HepG2 (cell line): Measurements from ENCODE around the gene CYP2J2. TPM values are rescaled to one million over a fixed set of nuclear protein-coding genes. Genes with fewer than 3 reads are reported as not detected.

Experiments
- ATAC-seq: fragments of 200-7000 bp; cut with Tn5 transposase; 3 replicates; pipeline ENCODE4 v1.9.1; 2020; ENCODE audit warnings: mild to moderate bottlenecking, moderate library complexity
- BruUV-seq: library from RNA; stranded (reverse); fragments of 400-500 nt; replicated peaks from 2 replicates; lab custom pipeline; 2021; lab: Mats Ljungman, UMichigan
- CTCF ChIA-PET: fragments of 300-600 bp; formaldehyde crosslinking; extraction: SDS; loops from one replicate; lab custom pipeline; 2021; ENCODE audit warnings: low total read pairs, inconsistent platforms, low intra/inter-chr PET ratio; lab: Yijun Ruan, JAX
- POLR2A ChIA-PET: fragments of 350-600 bp; sonication (Branson Sonifier 250); formaldehyde crosslinking; loops from one replicate; lab custom pipeline; 2020; ENCODE audit warnings: antibody characterized with exemption, inconsistent platforms; lab: Yijun Ruan, JAX
- DNase-seq: peaks from one replicate; pipeline ENCODE4 v3.0.0-alpha.2; 2015; ENCODE audit warnings: low spot score
- FAIRE-seq: peaks from 3 replicates; lab custom pipeline; 2011; peaks lifted over from hg19 to GRCh38; lab: Jason Lieb, UNC
- H2AFZ ChIP-seq: one replicate; pipeline ENCODE4 v1.6.1; 2011; ENCODE audit warnings: low read length, inconsistent platforms
- H3K27ac ChIP-seq: fragments of 300-600 bp; 3 replicates; pipeline ENCODE4 v1.8.0; 2011; ENCODE audit warnings: mixed run types, mild to moderate bottlenecking, mixed read lengths, low read length, inconsistent platforms; ENCODE audit not compliant: insufficient read depth; ENCODE audit errors: extremely low read length
- H3K27me3 ChIP-seq, 2 experiments: fragments of 200-600 bp in 1 of 2; 2 replicates in 1 of 2; 3 replicates in 1 of 2; pipeline versions ENCODE4 v1.6.0 to v1.8.0; 2011; ENCODE audit warnings: low read length in 2 of 2, mild to moderate bottlenecking in 2 of 2, moderate library complexity in 2 of 2, inconsistent platforms in 1 of 2; ENCODE audit not compliant: insufficient read depth in 2 of 2, control insufficient read depth in 1 of 2
- H3K36me3 ChIP-seq, 2 experiments: fragments of 200-600 bp in 1 of 2; replicated peaks in 1 of 2; 2 replicates in 1 of 2; 3 replicates in 1 of 2; pipeline versions ENCODE4 v1.5.1 to v1.8.0; 2011; ENCODE audit warnings: low read length in 2 of 2, inconsistent platforms in 1 of 2; ENCODE audit not compliant: insufficient read depth in 2 of 2, control insufficient read depth in 1 of 2
- H3K4me1 ChIP-seq: 2 replicates; pipeline ENCODE4 v1.5.1; 2012; ENCODE audit warnings: low read length, inconsistent platforms; ENCODE audit not compliant: insufficient read depth
- H3K4me2 ChIP-seq: 2 replicates; pipeline ENCODE4 v1.6.0; 2011; ENCODE audit warnings: low read depth, low read length, inconsistent platforms
- H3K4me3 ChIP-seq, 3 experiments: fragments of 200-600 bp in 1 of 3; sonication (generic), shearing (Covaris generic) in 1 of 3; replicated peaks in 1 of 3; 2 replicates each; pipeline ENCODE4 v1.5.1; 2011 to 2016; ENCODE audit warnings: low read length in 3 of 3, inconsistent platforms in 2 of 3, low read depth in 2 of 3, mild to moderate bottlenecking in 2 of 3, control low read depth in 1 of 3, mixed read lengths in 1 of 3; ENCODE audit not compliant: insufficient read depth in 1 of 3
- H3K79me2 ChIP-seq: one replicate; pipeline ENCODE4 v1.6.1; 2011; ENCODE audit warnings: low read length, inconsistent platforms; ENCODE audit not compliant: insufficient read depth
- H3K9ac ChIP-seq: 2 replicates; pipeline ENCODE4 v1.6.0; 2011; ENCODE audit warnings: mild to moderate bottlenecking, low read depth, low read length, inconsistent platforms; ENCODE audit not compliant: insufficient read depth
- H3K9me3 ChIP-seq: 2 replicates; pipeline ENCODE4 v1.5.1; 2012; ENCODE audit warnings: mild to moderate bottlenecking, low read length
- H4K20me1 ChIP-seq: 2 replicates; pipeline ENCODE4 v1.6.0; 2011; ENCODE audit warnings: inconsistent platforms, mild to moderate bottlenecking, low read length, moderate library complexity; ENCODE audit not compliant: insufficient read depth
- AHDC1 ChIP-seq: sonication (generic); formaldehyde crosslinking; IDR thresholded peaks from 2 replicates; pipeline ENCODE4 v1.5.1; 2020; ENCODE audit warnings: mild to moderate bottlenecking, missing genetic modification reagents, borderline replicate concordance
- BCL3 ChIP-seq: sonication (generic); formaldehyde crosslinking; IDR thresholded peaks from 2 replicates; pipeline ENCODE4 v1.5.1; 2020; ENCODE audit warnings: mild to moderate bottlenecking, missing genetic modification reagents, moderate library complexity
- DR1 ChIP-seq: sonication (generic); formaldehyde crosslinking; IDR thresholded peaks from 2 replicates; pipeline ENCODE4 v1.8.0; 2021; ENCODE audit warnings: mild to moderate bottlenecking, missing genetic modification reagents, inconsistent platforms
- ETV6 ChIP-seq: sonication (generic); formaldehyde crosslinking; conservative IDR thresholded peaks from 2 replicates; pipeline ENCODE4 v1.4.0; 2020; ENCODE audit warnings: missing genetic modification reagents
- KDM1A ChIP-seq: IDR thresholded peaks from 2 replicates; pipeline ENCODE4 v1.6.1; 2016; ENCODE audit warnings: missing compliant biosample characterization
- RBFOX2 ChIP-seq: fragments of 200-400 bp; formaldehyde crosslinking; IDR thresholded peaks from 2 replicates; pipeline ENCODE4 v1.6.1; 2017; ENCODE audit warnings: low read depth, mild to moderate bottlenecking, low read length
- RNF2 ChIP-seq: fragments of 450-650 bp; conservative IDR thresholded peaks from 2 replicates; pipeline ENCODE4 v1.6.1; 2016; ENCODE audit warnings: low read depth
- SALL1 ChIP-seq: sonication (generic); formaldehyde crosslinking; IDR thresholded peaks from 2 replicates; pipeline ENCODE4 v1.8.0; 2022; ENCODE audit warnings: mild to moderate bottlenecking, missing genetic modification reagents
- SIX1 ChIP-seq: sonication (generic); formaldehyde crosslinking; IDR thresholded peaks from 2 replicates; pipeline ENCODE4 v1.4.0; 2020; ENCODE audit warnings: missing genetic modification reagents, borderline replicate concordance
- SMARCC2 ChIP-seq: fragments of 450-650 bp; IDR thresholded peaks from 2 replicates; pipeline ENCODE4 v1.6.1; 2017; ENCODE audit warnings: antibody characterized with exemption, mild to moderate bottlenecking
- TCF7 ChIP-seq: sonication (generic); IDR thresholded peaks from 2 replicates; pipeline ENCODE4 v1.6.1; 2016; ENCODE audit warnings: antibody characterized with exemption, low read depth
- ZNF260 ChIP-seq: sonication (generic); formaldehyde crosslinking; IDR thresholded peaks from 2 replicates; pipeline ENCODE4 v1.4.0; 2020; ENCODE audit warnings: missing genetic modification reagents, low read depth, mild to moderate bottlenecking, borderline replicate concordance
- ZNF44 ChIP-seq: sonication (generic); formaldehyde crosslinking; IDR thresholded peaks from 2 replicates; pipeline ENCODE4 v1.5.1; 2020; ENCODE audit warnings: mild to moderate bottlenecking, missing genetic modification reagents
- ZNF501 ChIP-seq: sonication (generic); formaldehyde crosslinking; IDR thresholded peaks from 2 replicates; pipeline ENCODE4 v1.5.1; 2020; ENCODE audit warnings: mild to moderate bottlenecking, moderate library complexity, missing genetic modification reagents
- ZNF557 ChIP-seq: sonication (generic); formaldehyde crosslinking; IDR thresholded peaks from 2 replicates; pipeline ENCODE4 v1.4.0; 2020; ENCODE audit warnings: missing genetic modification reagents
- ZNF580 ChIP-seq: IDR thresholded peaks from 2 replicates; pipeline ENCODE4 v1.6.1; 2016; ENCODE audit warnings: low read depth, borderline replicate concordance
- WGBS: methylation state at CpG from one replicate; pipeline ENCODE4 v1.1.6; 2017; ENCODE audit warnings: low lambda C conversion rate; 5-methylcytosine and 5-hydroxymethylcytosine counted together
- in situ Hi-C: cut with HindIII; loops from 2 replicates; pipeline ENCODE4 v1.10.0; 2017; ENCODE audit warnings: low pct_unique_long_range_greater_than_20kb; ENCODE audit not compliant: extremely low pct_ligation_motif_present
- intact Hi-C: fragments of 100-400 bp; cut with micrococcal nuclease; formaldehyde crosslinking; loops from one replicate; pipeline ENCODE4 v1.10.0; 2022; ENCODE audit not compliant: unreplicated experiment
- polyA plus RNA-seq, 8 experiments: library from polyadenylated mRNA; depleted of rRNA in 3 of 8; stranded (reverse) in 7 of 8; unstranded in 1 of 8; fragments of >200 nt; fragmentation: Illumina TruSeq in 4 of 8; extraction: Trizol in 4 of 8; gene quantifications; 2 replicates each; pipeline versions ENCODE4 v1.2.1 to v1.2.3, GENCODE V29; 2011 to 2016; ENCODE audit warnings: low read depth in 4 of 8, missing spikeins in 1 of 8, mixed read lengths in 1 of 8; ENCODE audit not compliant: insufficient read depth in 1 of 8
- total RNA-seq, 5 experiments: library from RNA; depleted of rRNA; stranded (reverse); fragments of >200 nt; fragmentation: Illumina TruSeq; extraction: Trizol; gene quantifications; 2 replicates each; pipeline ENCODE4 v1.2.3, GENCODE V29; 2016; ENCODE audit warnings: low read depth in 1 of 5
- TF ChIP-seq, protein P1 (sequence below): sonication (generic); formaldehyde crosslinking; IDR thresholded peaks from 2 replicates; pipeline ENCODE4 v1.8.0; 2022; ENCODE audit warnings: missing genetic modification reagents, mild to moderate bottlenecking, inconsistent platforms, borderline replicate concordance

Gene CYP2J2
- total and polyA plus RNA-seq, 2 of the 13 experiments (the other 11 are each of a cell fraction or from before 2014, with no cell fraction given): 2.1 to 5.9 TPM

GRCh38 chr1:59856725-59857338, 69.7 kb downstream of the CYP2J2 start:
- peak; percentile 99 for ATAC-seq
- WGBS: 0% methylated on average over 4 of the region's 4 CpGs
- no peak for TF ChIP-seq ZNF260
- peak; percentile 63; the same call in 1 of the 2 replicates for TF ChIP-seq ZNF501 (CRISPR knock-in tag)
- TF ChIP-seq RNF2: no peak
- TF ChIP-seq AHDC1 (CRISPR knock-in tag): peak; percentile 61; the same call in 1 of the 2 replicates
- no peak for TF ChIP-seq KDM1A (CRISPR knock-in tag)
- TF ChIP-seq ETV6 (CRISPR knock-in tag): no peak
- no peak for TF ChIP-seq BCL3 (CRISPR knock-in tag)
- TF ChIP-seq SALL1 (CRISPR knock-in tag): peak; percentile 82
- no peak for TF ChIP-seq ZNF557 (CRISPR knock-in tag)
- TF ChIP-seq SMARCC2: no peak
- TF ChIP-seq ZNF44 (CRISPR knock-in tag): no peak
- TF ChIP-seq SIX1 (CRISPR knock-in tag): peak; percentile 49; the same call in 1 of the 2 replicates
- peak; percentile 76; the same call in 1 of the 2 replicates for TF ChIP-seq ZNF580 (CRISPR knock-in tag)
- no peak for TF ChIP-seq RBFOX2
- TF ChIP-seq, protein P1, sequence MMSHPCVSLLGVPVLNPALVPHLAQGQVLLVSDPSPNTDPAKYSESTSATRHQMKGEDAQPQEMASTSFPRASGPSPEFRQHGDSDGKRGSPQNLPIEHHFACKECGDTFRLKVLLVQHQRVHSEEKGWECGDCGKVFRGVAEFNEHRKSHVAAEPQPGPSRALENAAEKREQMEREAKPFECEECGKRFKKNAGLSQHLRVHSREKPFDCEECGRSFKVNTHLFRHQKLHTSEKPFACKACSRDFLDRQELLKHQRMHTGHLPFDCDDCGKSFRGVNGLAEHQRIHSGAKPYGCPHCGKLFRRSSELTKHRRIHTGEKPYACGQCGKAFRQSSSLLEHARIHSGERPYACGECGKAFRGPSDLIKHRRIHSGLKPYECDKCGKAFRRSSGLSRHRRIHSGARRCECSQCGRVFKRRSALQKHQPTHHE (CRISPR knock-in tag): no peak
- no peak for TF ChIP-seq DR1 (CRISPR knock-in tag)
- peak; percentile 89 for TF ChIP-seq TCF7

More at GRCh38 chr1:59856725-59857338, 69.7 kb downstream of the CYP2J2 start:
- ChIA-PET CTCF (no interaction called here), POLR2A (interaction anchor here (2.4 kb wide), 1 partner anchor 42 kb away, joined by 9 read pairs; the partner anchor contains the start of gene HOOK1)
- DNase-seq (peak; percentile 90), FAIRE-seq (peak; percentile 96)
- TSS peak; percentile 23 for BruUV-seq
- Histone ChIP-seq H3K27me3 (no peaks in the 10 kb centered on the region), H3K9me3 (no peaks in the 10 kb centered on the region), H3K4me2 (peak overlapping the region; percentile 76), H3K36me3 (peaks cover 2 to 4% of the 10 kb centered on the region in 2 experiments; a peak in 2 of 5 replicates), H3K79me2 (peaks cover 2% of the 10 kb centered on the region), H3K27ac (peak overlapping the region; percentile 93), H3K4me1 (peaks cover 37% of the 10 kb centered on the region), H2AFZ (peak overlapping the region; percentile 46), H3K4me3 (peak overlapping the region; percentile 14 to 57 (median 40)), H4K20me1 (no peaks in the 10 kb centered on the region), H3K9ac (peak overlapping the region; percentile 64)
- intact Hi-C loops (loop anchor here (5.0 kb wide), 1 partner anchor 40 kb away; no protein-coding TSS in a partner anchor), in situ Hi-C loops (no loop called here)
